Measurements from ENCODE around the gene HEY2.

DNA sequence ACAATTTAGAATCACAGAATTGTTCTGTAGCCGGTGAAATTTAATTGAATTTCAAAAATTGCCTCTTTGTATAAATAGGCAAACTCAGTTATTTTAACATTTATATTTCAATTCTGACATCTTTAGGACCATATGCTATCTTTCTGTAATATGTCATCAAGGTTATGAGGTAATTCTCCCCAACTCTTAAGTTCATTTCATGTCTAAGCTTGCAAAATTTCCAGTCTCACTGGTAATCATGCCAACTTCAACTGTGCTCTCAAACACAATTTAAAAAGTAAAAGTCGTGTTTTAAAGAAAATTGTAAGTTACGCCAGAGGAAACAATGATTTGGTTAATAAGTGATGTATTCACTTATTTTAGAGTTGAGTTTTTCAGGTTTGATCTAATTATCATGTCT, 42.7 kb downstream of the HEY2 start:
- TF ChIP-seq, protein P1, sequence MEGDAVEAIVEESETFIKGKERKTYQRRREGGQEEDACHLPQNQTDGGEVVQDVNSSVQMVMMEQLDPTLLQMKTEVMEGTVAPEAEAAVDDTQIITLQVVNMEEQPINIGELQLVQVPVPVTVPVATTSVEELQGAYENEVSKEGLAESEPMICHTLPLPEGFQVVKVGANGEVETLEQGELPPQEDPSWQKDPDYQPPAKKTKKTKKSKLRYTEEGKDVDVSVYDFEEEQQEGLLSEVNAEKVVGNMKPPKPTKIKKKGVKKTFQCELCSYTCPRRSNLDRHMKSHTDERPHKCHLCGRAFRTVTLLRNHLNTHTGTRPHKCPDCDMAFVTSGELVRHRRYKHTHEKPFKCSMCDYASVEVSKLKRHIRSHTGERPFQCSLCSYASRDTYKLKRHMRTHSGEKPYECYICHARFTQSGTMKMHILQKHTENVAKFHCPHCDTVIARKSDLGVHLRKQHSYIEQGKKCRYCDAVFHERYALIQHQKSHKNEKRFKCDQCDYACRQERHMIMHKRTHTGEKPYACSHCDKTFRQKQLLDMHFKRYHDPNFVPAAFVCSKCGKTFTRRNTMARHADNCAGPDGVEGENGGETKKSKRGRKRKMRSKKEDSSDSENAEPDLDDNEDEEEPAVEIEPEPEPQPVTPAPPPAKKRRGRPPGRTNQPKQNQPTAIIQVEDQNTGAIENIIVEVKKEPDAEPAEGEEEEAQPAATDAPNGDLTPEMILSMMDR (conservative IDR thresholded peaks at IDR 0.05 in 1 of 2, IDR thresholded peaks at IDR 0.05 in 1 of 2; ENCODE audit: low read depth in 1 of 2, low read length in 2 of 2), result no peak
- TF ChIP-seq EZH2 (IDR thresholded peaks at IDR 0.05; ENCODE audit: low read length, missing control alignments), result no peak
